Measurements from ENCODE around the gene NUMBL. TPM values are rescaled to one million over a fixed set of nuclear protein-coding genes. Genes with fewer than 3 reads are reported as not detected.

The NUMBL gene
- total and polyA plus RNA-seq, 2 of the 13 experiments (the other 11 are each of a cell fraction or from before 2014, with no cell fraction given), result 0.49 to 2.3 TPM

- ChIA-PET CTCF (ENCODE audit: low intra/inter-chr PET ratio, low total read pairs) (no interaction called here), POLR2A (no interaction called here)
- WGBS (ENCODE audit: low lambda C conversion rate), result 29% methylated on average over 8 of the region's 8 CpGs
- Histone ChIP-seq H3K4me3 (replicated peaks in 1 of 3; ENCODE audit: insufficient read depth in 1 of 3, low read depth in 2 of 3, low read length in 3 of 3) (no peak overlapping the region), H3K36me3 (replicated peaks in 1 of 2; ENCODE audit: control insufficient read depth in 1 of 2, insufficient read depth in 2 of 2, low read length in 2 of 2) (no peaks in the 10 kb centered on the region), H3K9me3 (ENCODE audit: low read length) (no peaks in the 10 kb centered on the region), H3K9ac (ENCODE audit: insufficient read depth, low read depth, low read length) (no peak overlapping the region), H3K27ac (ENCODE audit: extremely low read length, insufficient read depth, low read length) (no peak overlapping the region), H3K4me1 (ENCODE audit: insufficient read depth, low read length) (peaks cover 15% of the 10 kb centered on the region; the same call in 1 of the 2 replicates), H4K20me1 (ENCODE audit: insufficient read depth, low read length) (no peaks in the 10 kb centered on the region), H3K79me2 (ENCODE audit: insufficient read depth, low read length) (no peaks in the 10 kb centered on the region), H3K4me2 (ENCODE audit: low read depth, low read length) (no peak overlapping the region), H2AFZ (ENCODE audit: low read length) (no peak overlapping the region), H3K27me3 (ENCODE audit: control insufficient read depth in 1 of 2, insufficient read depth in 2 of 2, low read length in 2 of 2) (peaks cover 2 to 26% of the 10 kb centered on the region in 2 experiments; a peak in 2 of 5 replicates)
- peak; percentile 59; the same call in 1 of the 2 replicates for TF ChIP-seq ZNF629 (CRISPR knock-in tag; conservative IDR thresholded peaks at IDR 0.05)
- TF ChIP-seq ZNF232 (CRISPR knock-in tag; IDR thresholded peaks at IDR 0.05; ENCODE audit: borderline replicate concordance), result no peak
- DNase-seq (ENCODE audit: low spot score) (no peak), ATAC-seq (no peak), FAIRE-seq (no peak)
- BruUV-seq (replicated peaks), result no TSS peak
- in situ Hi-C loops (cut with HindIII; ENCODE audit: extremely low pct_ligation_motif_present, low pct_unique_long_range_greater_than_20kb) (no loop called here), intact Hi-C loops (cut with micrococcal nuclease; ENCODE audit: unreplicated experiment) (no loop called here)
Measured at GRCh38 chr19:40642757-40643305, 47.6 kb downstream of the NUMBL start.

- H3K4me1 ChIP-seq (ENCODE audit: insufficient read depth, low read length), result peaks cover 15% of the 10 kb centered on the region; the same call in 1 of the 2 replicates
- no peak overlapping the region for H3K27ac ChIP-seq (ENCODE audit: extremely low read length, insufficient read depth, low read length)
- no peak overlapping the region for H3K9ac ChIP-seq (ENCODE audit: insufficient read depth, low read depth, low read length)
- H3K27me3 ChIP-seq (ENCODE audit: control insufficient read depth in 1 of 2, insufficient read depth in 2 of 2, low read length in 2 of 2), result peaks cover 2 to 26% of the 10 kb centered on the region in 2 experiments; a peak in 2 of 5 replicates
- H3K4me3 ChIP-seq (replicated peaks in 1 of 3; ENCODE audit: insufficient read depth in 1 of 3, low read depth in 2 of 3, low read length in 3 of 3), result no peak overlapping the region
- BruUV-seq (replicated peaks), result no TSS peak
- H4K20me1 ChIP-seq (ENCODE audit: insufficient read depth, low read length), result no peaks in the 10 kb centered on the region
- H2AFZ ChIP-seq (ENCODE audit: low read length), result no peak overlapping the region
- intact Hi-C loops (cut with micrococcal nuclease; ENCODE audit: unreplicated experiment), result no loop called here
- no peaks in the 10 kb centered on the region for H3K36me3 ChIP-seq (replicated peaks in 1 of 2; ENCODE audit: control insufficient read depth in 1 of 2, insufficient read depth in 2 of 2, low read length in 2 of 2)
- ChIA-PET CTCF (ENCODE audit: low intra/inter-chr PET ratio, low total read pairs) (no interaction called here), POLR2A (no interaction called here)
- H3K4me2 ChIP-seq (ENCODE audit: low read depth, low read length), result no peak overlapping the region
- no peaks in the 10 kb centered on the region for H3K79me2 ChIP-seq (ENCODE audit: insufficient read depth, low read length)
- DNase-seq (ENCODE audit: low spot score), result no peak
- no peak for FAIRE-seq
- in situ Hi-C loops (cut with HindIII; ENCODE audit: extremely low pct_ligation_motif_present, low pct_unique_long_range_greater_than_20kb), result no loop called here
- ATAC-seq, result no peak
- 52% methylated on average over 18 of the region's 18 CpGs for WGBS (ENCODE audit: low lambda C conversion rate)
- no peaks in the 10 kb centered on the region for H3K9me3 ChIP-seq (ENCODE audit: low read length)
- TF ChIP-seq ZBTB40 (IDR thresholded peaks at IDR 0.05), result no peak
- TF ChIP-seq ZBTB40 (CRISPR knock-in tag; IDR thresholded peaks at IDR 0.05), result no peak
- TF ChIP-seq PATZ1 (CRISPR knock-in tag; IDR thresholded peaks at IDR 0.05), result no peak
- TF ChIP-seq SIN3A (IDR thresholded peaks at IDR 0.05; ENCODE audit: borderline replicate concordance, low read depth, low read length), result no peak
Measured at GRCh38 chr19:40642051-40642706, 48.3 kb downstream of the NUMBL start.

Data from HepG2 (cell line).